Endodermal cell (in vitro differentiated cells): ENCODE measurements around the gene C12orf76. TPM values are rescaled to one million over a fixed set of nuclear protein-coding genes. Genes with fewer than 3 reads are reported as not detected.

Experiments used
- DNase-seq: peaks from one replicate; pipeline ENCODE4 v3.0.0-alpha.2; 2017
- H3K27ac ChIP-seq: 2 replicates; pipeline ENCODE4 v1.5.1; 2013; ENCODE audit warnings: mild to moderate bottlenecking, low read depth, low read length, moderate library complexity
- H3K27me3 ChIP-seq: 2 replicates; pipeline ENCODE4 v1.6.1; 2013; ENCODE audit warnings: mild to moderate bottlenecking, low read length, moderate library complexity; ENCODE audit not compliant: insufficient read depth, control insufficient read depth, poor library complexity, severe bottlenecking
- H3K36me3 ChIP-seq: 2 replicates; pipeline ENCODE4 v1.7.0; 2013; ENCODE audit warnings: mild to moderate bottlenecking, low read length, moderate library complexity; ENCODE audit not compliant: control insufficient read depth, insufficient read depth
- H3K4me1 ChIP-seq: one replicate; pipeline ENCODE4 v1.7.0; 2013; ENCODE audit warnings: low read length; ENCODE audit not compliant: control insufficient read depth, insufficient read depth
- H3K4me3 ChIP-seq: 2 replicates; pipeline ENCODE4 v1.5.1; 2013; ENCODE audit warnings: mild to moderate bottlenecking, low read length, moderate library complexity
- H3K9ac ChIP-seq: 2 replicates; pipeline ENCODE4 v1.6.1; 2013; ENCODE audit warnings: mild to moderate bottlenecking, low read length, moderate library complexity; ENCODE audit not compliant: poor library complexity, severe bottlenecking; ENCODE audit errors: extremely low read depth
- H3K9me3 ChIP-seq: 2 replicates; pipeline ENCODE4 v1.6.1; 2013; ENCODE audit warnings: mild to moderate bottlenecking, low read length, moderate library complexity; ENCODE audit not compliant: control insufficient read depth
- H3K27ac Mint-ChIP-seq: 2 replicates; pipeline ENCODE4 v1.8.0; 2020; ENCODE audit warnings: mixed read lengths
- H3K27me3 Mint-ChIP-seq: 2 replicates; pipeline ENCODE4 v1.8.0; 2021; ENCODE audit warnings: mild to moderate bottlenecking, mixed read lengths; ENCODE audit not compliant: insufficient read depth
- H3K36me3 Mint-ChIP-seq: 2 replicates; pipeline ENCODE4 v1.8.0; 2020; ENCODE audit warnings: low read depth, mixed read lengths
- H3K4me1 Mint-ChIP-seq: 2 replicates; pipeline ENCODE4 v1.8.0; 2020; ENCODE audit warnings: mixed read lengths
- H3K4me3 Mint-ChIP-seq: 2 replicates; pipeline ENCODE4 v1.8.0; 2020; ENCODE audit warnings: mild to moderate bottlenecking, moderate library complexity, mixed read lengths
- H3K9me3 Mint-ChIP-seq: 2 replicates; pipeline ENCODE4 v1.8.0; 2020; ENCODE audit warnings: mild to moderate bottlenecking, mixed read lengths
- CTCF ChIP-seq: fragments of 200-600 bp; sonication (generic); conservative IDR thresholded peaks from 2 replicates; pipeline ENCODE4 v1.5.0; 2021; ENCODE audit warnings: antibody characterized with exemption, mild to moderate bottlenecking
- WGBS, 2 experiments: methylation state at CpG; one replicate each; pipeline versions ENCODE4 v1.1.5 to v1.1.7; 2013; ENCODE audit warnings: missing lambda C conversion rate in 2 of 2, mixed read lengths in 1 of 2; ENCODE audit not compliant: insufficient coverage in 1 of 2, insufficient read length in 1 of 2; 5-methylcytosine and 5-hydroxymethylcytosine counted together
- total RNA-seq, 2 donors: library from RNA; stranded (reverse); fragmentation: NEBNext Ultra II Directional in 1 of 2; extraction: Animal tissue kit (Norgen Biotek cat#: 25700) in 1 of 2; gene quantifications; 2 replicates in 1 of 2; 3 replicates in 1 of 2; pipeline ENCODE4 v1.2.1, GENCODE V29; 2021

The C12orf76 gene
- total RNA-seq, 2 donors from 2014 or later: 19.6 to 23.5 TPM

- Mint-ChIP-seq H3K27me3 (no peaks in the 10 kb centered on the region), H3K9me3 (no peaks in the 10 kb centered on the region), H3K27ac (no peak overlapping the region), H3K36me3 (peaks cover 18% of the 10 kb centered on the region), H3K4me3 (peak overlapping the region; percentile 79), H3K4me1 (peaks cover 19% of the 10 kb centered on the region)
- H3K9me3 ChIP-seq: no peaks in the 10 kb centered on the region
- H3K4me3 ChIP-seq: peak overlapping the region; percentile 93
- TF ChIP-seq CTCF: no peak
- WGBS, 2 experiments: 93 to 97% methylated on average over 5 to 8 of the region's 8 CpGs
- no peak for DNase-seq
- no peak overlapping the region for H3K27ac ChIP-seq
- no peaks in the 10 kb centered on the region for H3K4me1 ChIP-seq
- peaks cover 16% of the 10 kb centered on the region for H3K36me3 ChIP-seq
- H3K27me3 ChIP-seq: no peaks in the 10 kb centered on the region
- no peak overlapping the region for H3K9ac ChIP-seq
Observed at GRCh38 chr12:110046451-110047187, 1.7 kb downstream of the C12orf76 start.

- H3K9me3 ChIP-seq: no peaks in the 10 kb centered on the region
- peaks cover 3% of the 10 kb centered on the region for H3K4me1 ChIP-seq
- Mint-ChIP-seq H3K4me1 (peaks cover 17% of the 10 kb centered on the region), H3K27me3 (no peaks in the 10 kb centered on the region), H3K9me3 (no peaks in the 10 kb centered on the region), H3K36me3 (peaks cover 40% of the 10 kb centered on the region), H3K27ac (peak overlapping the region; percentile 83), H3K4me3 (no peak overlapping the region)
- H3K4me3 ChIP-seq: no peak overlapping the region
- no peaks in the 10 kb centered on the region for H3K27me3 ChIP-seq
- DNase-seq: no peak
- peaks cover 52% of the 10 kb centered on the region for H3K36me3 ChIP-seq
- H3K9ac ChIP-seq: no peak overlapping the region
- no peak for TF ChIP-seq CTCF
- WGBS, 2 experiments: 96% methylated on average over 3 of the region's 3 CpGs; no CpG with 5 or more reads in 1 of the 2 experiments
- H3K27ac ChIP-seq: no peak overlapping the region
Observed at GRCh38 chr12:110042264-110042663, 6.1 kb downstream of the C12orf76 start.

GRCh38 chr12:110039085-110039807, 9.1 kb downstream of the C12orf76 start:
- no peaks in the 10 kb centered on the region for H3K9me3 ChIP-seq
- H3K36me3 ChIP-seq: peaks cover 63% of the 10 kb centered on the region
- no peak for TF ChIP-seq CTCF
- peak overlapping the region; percentile 72 for H3K27ac Mint-ChIP-seq
- H3K27me3 Mint-ChIP-seq: no peaks in the 10 kb centered on the region
- H3K9ac ChIP-seq: no peak overlapping the region
- peaks cover 3% of the 10 kb centered on the region for H3K4me1 ChIP-seq
- no peaks in the 10 kb centered on the region for H3K9me3 Mint-ChIP-seq
- H3K4me3 ChIP-seq: no peak overlapping the region
- 90 to 94% methylated on average over 4 to 5 of the region's 5 CpGs for WGBS, 2 experiments
- H3K4me3 Mint-ChIP-seq: no peak overlapping the region
- no peaks in the 10 kb centered on the region for H3K27me3 ChIP-seq
- peaks cover 12% of the 10 kb centered on the region for H3K4me1 Mint-ChIP-seq
- peak; percentile 79 for DNase-seq
- H3K36me3 Mint-ChIP-seq: peaks cover 56% of the 10 kb centered on the region
- H3K27ac ChIP-seq: no peak overlapping the region
